GM12873 (cell line): ENCODE measurements around the gene ATR.
A peak's percentile ranks its signal among the peaks of the same experiment; 100 is the strongest.

Source experiments
- CTCF ChIP-seq: IDR thresholded peaks from 2 replicates; pipeline ENCODE4 v1.5.1; 2012; ENCODE audit warnings: low read depth, mild to moderate bottlenecking, moderate library complexity, low read length, control low read depth; ENCODE audit not compliant: insufficient read depth; ENCODE audit errors: missing control alignments

The ATR gene

GRCh38 chr3:142588703-142589102 is 10.2 kb upstream of the ATR start:
- TF ChIP-seq CTCF, result no peak

- peak; percentile 58 for TF ChIP-seq CTCF
Observed at GRCh38 chr3:142586803-142587406, 8.4 kb upstream of the ATR start.

- no peak for TF ChIP-seq CTCF
Observed at GRCh38 chr3:142580061-142580423, 1.5 kb upstream of the ATR start.

GRCh38 chr3:142577696-142578328 is 721 bp downstream of the ATR start:
- no peak for TF ChIP-seq CTCF

- TF ChIP-seq CTCF, result no peak
Observed at GRCh38 chr3:142576792-142577191, 1.7 kb downstream of the ATR start.

- no peak for TF ChIP-seq CTCF
Observed at GRCh38 chr3:142574665-142575064, 3.9 kb downstream of the ATR start.

- TF ChIP-seq CTCF, result no peak
Observed at GRCh38 chr3:142568393-142569017, 10.0 kb downstream of the ATR start.
